ENCODE results near the gene COG5.

DNA sequence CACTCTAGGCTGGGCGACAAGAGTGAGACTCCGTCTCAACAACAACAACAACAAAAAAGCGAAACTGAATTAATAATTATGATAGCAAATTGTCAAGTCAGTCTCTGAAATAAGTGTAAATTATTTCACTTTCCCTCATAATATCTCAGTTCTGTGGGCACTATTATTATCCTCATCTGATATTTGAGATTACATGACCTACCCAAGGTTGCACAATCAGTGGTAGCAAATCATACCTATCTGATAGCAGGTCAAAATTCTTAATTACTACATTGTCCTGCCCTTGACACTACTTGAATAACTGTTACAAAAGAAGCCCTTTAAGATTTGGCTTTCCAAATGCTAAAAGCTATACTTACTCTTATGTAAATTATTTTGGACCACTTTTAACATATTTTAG, 209.1 kb downstream of the COG5 start:
- TF ChIP-seq TCF4 (CRISPR knock-in tag; IDR thresholded peaks at IDR 0.05; ENCODE audit: borderline replicate concordance), result no peak
- no peak for TF ChIP-seq ZC3H10 (CRISPR knock-in tag; IDR thresholded peaks at IDR 0.05)
- no peak for TF ChIP-seq ARNTL (CRISPR knock-in tag; IDR thresholded peaks at IDR 0.05; ENCODE audit: borderline replicate concordance, low read depth)
- no peak for TF ChIP-seq RARB (CRISPR knock-in tag; IDR thresholded peaks at IDR 0.05)
- no peak for TF ChIP-seq CSRNP3 (CRISPR knock-in tag; IDR thresholded peaks at IDR 0.05)
- no peak for TF ChIP-seq CSDC2 (CRISPR knock-in tag; IDR thresholded peaks at IDR 0.05)
- TF ChIP-seq, protein P1, sequence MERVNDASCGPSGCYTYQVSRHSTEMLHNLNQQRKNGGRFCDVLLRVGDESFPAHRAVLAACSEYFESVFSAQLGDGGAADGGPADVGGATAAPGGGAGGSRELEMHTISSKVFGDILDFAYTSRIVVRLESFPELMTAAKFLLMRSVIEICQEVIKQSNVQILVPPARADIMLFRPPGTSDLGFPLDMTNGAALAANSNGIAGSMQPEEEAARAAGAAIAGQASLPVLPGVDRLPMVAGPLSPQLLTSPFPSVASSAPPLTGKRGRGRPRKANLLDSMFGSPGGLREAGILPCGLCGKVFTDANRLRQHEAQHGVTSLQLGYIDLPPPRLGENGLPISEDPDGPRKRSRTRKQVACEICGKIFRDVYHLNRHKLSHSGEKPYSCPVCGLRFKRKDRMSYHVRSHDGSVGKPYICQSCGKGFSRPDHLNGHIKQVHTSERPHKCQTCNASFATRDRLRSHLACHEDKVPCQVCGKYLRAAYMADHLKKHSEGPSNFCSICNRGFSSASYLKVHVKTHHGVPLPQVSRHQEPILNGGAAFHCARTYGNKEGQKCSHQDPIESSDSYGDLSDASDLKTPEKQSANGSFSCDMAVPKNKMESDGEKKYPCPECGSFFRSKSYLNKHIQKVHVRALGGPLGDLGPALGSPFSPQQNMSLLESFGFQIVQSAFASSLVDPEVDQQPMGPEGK (CRISPR knock-in tag; IDR thresholded peaks at IDR 0.05; ENCODE audit: borderline replicate concordance), result no peak
- TF ChIP-seq BACH2 (CRISPR knock-in tag; IDR thresholded peaks at IDR 0.05; ENCODE audit: borderline replicate concordance), result no peak
